ENCODE data around the gene ARHGEF39.

Gene ARHGEF39

DNA sequence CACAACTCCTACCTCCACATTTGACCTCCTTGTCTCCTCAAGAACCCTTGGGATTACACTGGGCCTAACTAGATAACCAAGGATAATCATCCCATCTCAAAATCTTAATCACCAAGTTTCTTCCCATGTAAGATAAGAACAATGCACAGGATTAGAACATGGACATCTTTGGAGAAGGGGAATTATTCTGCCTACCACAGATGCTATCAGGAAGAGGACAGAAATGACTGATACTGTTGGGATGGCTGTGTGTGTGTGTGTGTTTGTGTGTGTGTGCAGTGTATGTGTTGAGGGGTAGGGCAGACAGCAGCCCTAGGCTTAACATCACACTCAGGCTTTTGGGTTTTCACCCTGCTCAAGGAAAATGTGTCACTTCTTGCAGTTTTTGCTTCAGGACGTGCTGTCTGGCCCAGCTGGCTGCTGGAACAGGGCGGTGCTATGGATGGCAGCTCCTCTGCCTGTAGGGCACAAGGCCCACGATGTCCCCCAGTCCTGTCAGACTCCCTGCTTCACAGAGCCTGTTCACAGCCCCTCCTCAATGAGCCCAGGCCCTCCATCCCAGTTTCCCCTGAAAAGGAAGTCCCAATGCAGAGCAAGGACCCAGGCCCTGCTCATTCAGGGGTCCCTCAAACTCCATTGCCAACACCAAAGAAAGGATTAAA lies 16.5 kb upstream of the ARHGEF39 start:
- no peak for DNase-seq (ENCODE audit: extremely low read depth, low read depth)
- TF ChIP-seq CTCF (IDR thresholded peaks at IDR 0.05; ENCODE audit: low read depth, low read length), result no peak

- TF ChIP-seq CTCF (IDR thresholded peaks at IDR 0.05; ENCODE audit: low read depth, low read length), result no peak
Measured at GRCh38 chr9:35680331-35681105, 15.5 kb upstream of the ARHGEF39 start.

GRCh38 chr9:35679766-35680330 lies 14.9 kb upstream of the ARHGEF39 start:
- DNase-seq (ENCODE audit: extremely low read depth, low read depth), result no peak
- TF ChIP-seq CTCF (IDR thresholded peaks at IDR 0.05; ENCODE audit: low read depth, low read length), result no peak

More at GRCh38 chr9:35680331-35681105, 15.5 kb upstream of the ARHGEF39 start:
- DNase-seq (ENCODE audit: extremely low read depth, low read depth), result peak; percentile 39

- TF ChIP-seq CTCF (IDR thresholded peaks at IDR 0.05; ENCODE audit: low read depth, low read length), result no peak
- no peak for DNase-seq (ENCODE audit: extremely low read depth, low read depth)
Measured at GRCh38 chr9:35679091-35679490, 14.1 kb upstream of the ARHGEF39 start.

DNA sequence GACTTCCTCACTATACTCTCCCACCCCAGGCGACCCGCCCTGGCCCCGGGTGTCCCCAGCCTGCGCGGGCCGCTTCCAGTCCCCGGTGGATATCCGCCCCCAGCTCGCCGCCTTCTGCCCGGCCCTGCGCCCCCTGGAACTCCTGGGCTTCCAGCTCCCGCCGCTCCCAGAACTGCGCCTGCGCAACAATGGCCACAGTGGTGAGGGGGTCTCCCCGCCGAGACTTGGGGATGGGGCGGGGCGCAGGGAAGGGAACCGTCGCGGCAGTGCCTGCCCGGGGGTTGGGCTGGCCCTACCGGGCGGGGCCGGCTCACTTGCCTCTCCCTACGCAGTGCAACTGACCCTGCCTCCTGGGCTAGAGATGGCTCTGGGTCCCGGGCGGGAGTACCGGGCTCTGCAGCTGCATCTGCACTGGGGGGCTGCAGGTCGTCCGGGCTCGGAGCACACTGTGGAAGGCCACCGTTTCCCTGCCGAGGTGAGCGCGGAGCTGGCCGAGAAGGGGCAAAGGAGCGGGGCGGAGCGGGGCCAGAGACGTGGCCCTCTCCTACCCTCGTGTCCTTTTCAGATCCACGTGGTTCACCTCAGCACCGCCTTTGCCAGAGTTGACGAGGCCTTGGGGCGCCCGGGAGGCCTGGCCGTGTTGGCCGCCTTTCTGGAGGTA lies 10.9 kb upstream of the ARHGEF39 start:
- no peak for DNase-seq (ENCODE audit: extremely low read depth, low read depth)
- no peak; the same call in 1 of the 2 replicates for TF ChIP-seq CTCF (IDR thresholded peaks at IDR 0.05; ENCODE audit: low read depth, low read length)

GRCh38 chr9:35675204-35675603 lies 10.2 kb upstream of the ARHGEF39 start:
- TF ChIP-seq CTCF (IDR thresholded peaks at IDR 0.05; ENCODE audit: low read depth, low read length), result no peak
- no peak for DNase-seq (ENCODE audit: extremely low read depth, low read depth)

DNA sequence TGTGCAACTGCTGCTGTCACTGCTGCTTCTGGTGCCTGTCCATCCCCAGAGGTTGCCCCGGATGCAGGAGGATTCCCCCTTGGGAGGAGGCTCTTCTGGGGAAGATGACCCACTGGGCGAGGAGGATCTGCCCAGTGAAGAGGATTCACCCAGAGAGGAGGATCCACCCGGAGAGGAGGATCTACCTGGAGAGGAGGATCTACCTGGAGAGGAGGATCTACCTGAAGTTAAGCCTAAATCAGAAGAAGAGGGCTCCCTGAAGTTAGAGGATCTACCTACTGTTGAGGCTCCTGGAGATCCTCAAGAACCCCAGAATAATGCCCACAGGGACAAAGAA lies 9.0 kb upstream of the ARHGEF39 start:
- no peak for DNase-seq (ENCODE audit: extremely low read depth, low read depth)
- TF ChIP-seq CTCF (IDR thresholded peaks at IDR 0.05; ENCODE audit: low read depth, low read length), result no peak
